ENCODE results near the gene RNF212B.
"Not testable (repeated sequence)": the region's sequence is repeated elsewhere in the genome, so short reads cannot be mapped to it uniquely, and the experiment has no call there.

RNF212B gene, protein sequence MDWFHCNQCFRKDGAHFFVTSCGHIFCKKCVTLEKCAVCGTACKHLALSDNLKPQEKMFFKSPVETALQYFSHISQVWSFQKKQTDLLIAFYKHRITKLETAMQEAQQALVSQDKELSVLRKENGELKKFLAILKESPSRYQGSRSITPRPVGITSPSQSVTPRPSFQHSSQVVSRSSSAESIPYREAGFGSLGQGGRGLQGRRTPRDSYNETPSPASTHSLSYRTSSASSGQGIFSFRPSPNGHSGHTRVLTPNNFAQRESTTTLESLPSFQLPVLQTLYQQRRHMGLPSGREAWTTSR

DNA sequence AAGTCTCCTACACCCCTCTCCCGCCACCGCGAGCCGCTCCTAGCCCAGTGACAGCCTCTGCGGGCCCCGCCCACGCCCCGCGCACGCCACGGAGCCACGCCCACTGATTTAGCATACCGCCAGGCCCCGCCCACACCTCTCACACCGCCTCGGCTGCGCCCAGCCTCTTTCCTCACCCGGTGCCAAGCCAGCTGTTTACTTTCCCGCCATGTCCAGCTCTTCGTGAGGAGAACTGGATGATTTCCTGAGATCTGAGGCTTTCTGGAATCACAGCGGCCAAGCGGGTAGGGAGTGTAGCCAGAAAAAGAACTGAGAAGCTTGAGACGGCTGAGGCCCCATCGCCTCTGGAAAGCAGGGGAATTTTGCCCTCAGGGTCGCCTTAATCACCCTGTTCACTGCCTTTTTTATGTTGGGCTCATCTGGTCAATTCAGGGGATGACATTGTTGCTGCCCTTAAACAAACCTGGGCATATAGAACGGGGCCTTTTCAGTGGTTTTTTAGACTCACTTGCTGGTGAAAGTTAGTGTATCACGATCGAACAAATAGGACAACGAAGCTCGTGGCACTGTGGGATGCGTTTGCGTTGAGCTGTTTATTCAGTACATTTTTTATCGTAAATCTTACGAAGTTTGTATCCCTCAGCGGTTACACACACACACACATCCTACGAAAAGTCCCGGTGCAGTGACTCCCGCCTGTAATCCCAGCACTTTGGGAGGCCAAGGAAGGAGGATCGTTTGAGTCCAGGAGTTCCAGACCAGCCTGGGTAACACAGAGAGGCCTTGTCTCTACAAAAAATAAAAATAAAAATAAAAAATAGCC, at the start of gene RNF212B:
Gene RNF212B (plus strand): TSS at position 165 of the 823 bp plus-strand sequence. CDS start 2,410 bp downstream, outside the sequence.
- DNase-seq = peak; percentile 57 to 94

DNA sequence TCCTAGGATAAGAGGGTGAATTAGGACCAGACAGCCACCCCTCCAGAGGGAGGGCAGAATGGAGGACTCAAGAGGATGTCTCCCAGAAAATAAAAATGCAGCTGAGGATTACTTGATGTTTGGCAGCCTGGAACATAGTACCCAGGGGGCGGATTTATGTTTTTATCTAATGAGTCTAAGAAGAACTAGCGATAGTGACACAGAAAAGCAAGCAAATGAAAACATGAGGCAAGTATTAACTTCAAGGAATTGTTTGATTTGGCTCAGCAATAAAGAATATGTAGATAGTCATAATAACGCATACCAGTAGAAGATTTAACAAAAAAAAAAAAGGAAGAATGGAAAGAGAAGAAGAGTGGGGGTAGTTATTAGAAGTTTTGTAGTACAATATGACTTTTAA, 44.3 kb upstream of the RNF212B start:
- DNase-seq = no peak

DNA sequence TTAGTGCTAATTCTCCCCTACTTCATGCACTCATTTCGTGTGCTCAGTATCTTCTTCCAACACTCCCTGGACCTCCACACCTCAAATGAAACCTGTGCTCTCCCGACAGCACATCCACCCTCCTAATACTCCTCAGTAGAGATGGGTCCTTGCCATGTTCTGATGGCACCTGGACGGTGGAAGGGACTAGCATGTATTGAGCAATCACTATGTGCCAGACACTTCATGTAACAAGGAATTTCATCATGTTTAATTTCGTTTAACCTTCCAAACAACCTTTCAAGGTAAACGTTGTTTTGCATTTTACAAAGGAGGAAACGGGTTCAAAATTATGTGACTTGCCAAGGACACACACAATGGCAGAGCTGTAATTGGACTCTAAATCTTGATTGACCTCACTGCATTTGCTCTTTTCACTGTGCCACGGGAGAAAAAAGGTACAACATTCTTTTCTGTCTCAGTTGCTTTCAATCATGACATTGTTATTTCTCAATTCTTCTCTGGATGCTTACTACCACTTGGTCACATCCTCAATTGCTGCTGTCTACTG, 42.1 kb upstream of the RNF212B start:
- no peak for DNase-seq

DNA sequence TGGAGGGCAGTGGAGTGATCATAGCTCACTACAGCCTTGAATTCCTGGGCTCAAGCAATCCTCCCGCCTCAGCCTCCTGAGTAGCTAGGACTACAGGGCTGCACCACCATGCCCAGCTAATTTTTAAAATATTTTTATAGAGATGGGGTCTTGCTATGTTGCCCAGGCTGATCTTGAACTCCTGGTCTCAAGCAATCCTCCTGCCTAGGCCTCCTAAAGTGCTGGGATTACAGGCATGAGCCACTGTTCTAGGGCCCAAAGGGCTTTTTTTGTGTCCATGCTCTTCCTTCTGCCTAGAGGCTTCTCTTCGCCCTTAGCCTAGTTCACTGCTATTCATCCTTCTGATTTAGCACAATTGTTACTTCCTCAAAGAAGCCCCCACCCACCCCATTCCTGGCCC, 41.2 kb upstream of the RNF212B start:
- not testable (repeated sequence) for DNase-seq

DNA sequence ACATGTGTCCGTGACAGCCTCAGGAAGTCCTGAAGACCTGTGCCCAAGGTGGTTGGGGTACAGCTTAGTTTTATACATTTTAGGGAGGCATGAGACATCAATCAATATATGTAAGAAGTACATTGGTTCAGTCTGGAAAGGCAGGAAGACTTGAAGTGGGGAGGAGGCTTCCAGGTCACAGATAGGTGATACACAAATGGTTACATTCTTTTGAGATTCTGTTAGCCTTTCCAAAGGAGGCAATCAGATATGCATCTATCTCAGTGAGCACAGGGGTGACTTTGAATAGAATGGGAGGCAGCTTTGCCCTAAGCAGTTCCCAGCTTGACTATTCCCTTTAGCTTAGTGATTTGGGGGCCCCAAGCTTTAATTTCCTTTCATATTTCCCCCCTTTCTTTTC, 38.6 kb upstream of the RNF212B start:
- DNase-seq = not testable (repeated sequence)

DNA sequence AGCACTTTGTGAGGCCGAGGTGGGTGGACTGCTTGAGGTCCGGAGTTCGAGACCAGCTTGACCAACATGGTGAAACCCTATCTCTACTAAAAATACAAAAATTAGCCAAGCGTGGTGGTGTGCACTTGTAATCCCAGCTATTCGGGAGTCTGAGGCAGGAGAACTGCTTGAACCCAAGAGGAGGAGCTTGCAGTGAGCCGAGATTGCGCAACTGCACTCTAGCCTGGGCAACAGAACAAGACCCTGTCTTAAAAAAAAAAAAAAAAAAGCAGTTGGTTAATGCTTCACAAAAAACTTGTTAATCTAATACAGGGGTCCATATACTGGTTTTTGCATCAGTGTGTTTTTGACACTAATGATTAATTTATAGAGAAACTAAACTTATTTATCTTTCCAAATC, 35.7 kb upstream of the RNF212B start:
- DNase-seq = no peak

DNA sequence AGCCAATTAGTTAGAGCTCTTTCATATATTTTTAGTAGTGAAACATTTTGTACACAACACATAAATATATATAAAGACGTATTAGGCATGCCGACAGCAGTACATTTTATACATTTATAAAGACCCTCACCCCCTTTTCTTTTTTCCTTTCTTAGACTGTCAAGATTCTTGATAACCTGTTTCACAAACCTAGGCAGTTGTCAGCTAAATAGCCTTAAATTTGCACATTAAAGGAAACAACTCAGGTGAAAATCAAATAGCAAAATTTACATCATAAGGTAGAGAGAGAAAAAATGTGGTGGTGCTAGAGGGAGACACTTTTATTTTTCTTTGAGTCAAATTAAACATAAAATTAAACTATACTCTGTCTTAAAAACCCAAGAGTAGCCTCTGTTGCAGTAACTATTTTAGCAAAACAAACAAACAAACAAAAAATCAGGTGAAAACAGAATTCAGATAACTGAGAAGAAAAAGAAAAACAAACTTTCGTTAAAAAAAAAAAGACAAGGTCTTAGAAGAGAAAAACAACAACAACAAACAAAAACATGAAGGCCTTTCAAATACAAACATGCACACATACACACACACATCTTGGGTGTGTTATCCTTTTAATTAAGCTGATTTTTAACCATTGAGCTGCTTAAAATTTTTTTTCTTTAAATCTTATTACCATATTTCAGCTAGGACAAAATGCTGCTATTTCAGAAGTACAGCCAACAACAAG, 31.2 kb upstream of the RNF212B start:
- no peak for DNase-seq

DNA sequence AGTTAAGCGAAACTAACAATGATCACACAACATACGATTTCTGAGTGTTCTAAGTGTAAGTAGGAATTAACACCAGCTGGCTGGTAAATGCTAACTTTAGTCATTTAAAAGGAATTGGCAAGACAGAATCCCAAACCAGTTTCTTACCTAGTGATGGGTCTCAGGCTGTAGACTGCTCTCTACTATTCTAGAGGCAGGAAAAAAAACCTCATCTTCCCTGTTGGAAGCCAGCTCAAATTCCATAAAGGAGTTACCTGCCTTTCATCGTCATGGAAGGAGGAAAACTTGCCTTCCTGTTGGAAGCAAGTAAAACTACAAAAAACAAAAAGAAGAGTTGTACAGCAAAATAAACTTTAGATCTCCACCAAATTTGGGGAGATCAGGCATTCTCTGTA, 30.6 kb upstream of the RNF212B start:
- DNase-seq = no peak

DNA sequence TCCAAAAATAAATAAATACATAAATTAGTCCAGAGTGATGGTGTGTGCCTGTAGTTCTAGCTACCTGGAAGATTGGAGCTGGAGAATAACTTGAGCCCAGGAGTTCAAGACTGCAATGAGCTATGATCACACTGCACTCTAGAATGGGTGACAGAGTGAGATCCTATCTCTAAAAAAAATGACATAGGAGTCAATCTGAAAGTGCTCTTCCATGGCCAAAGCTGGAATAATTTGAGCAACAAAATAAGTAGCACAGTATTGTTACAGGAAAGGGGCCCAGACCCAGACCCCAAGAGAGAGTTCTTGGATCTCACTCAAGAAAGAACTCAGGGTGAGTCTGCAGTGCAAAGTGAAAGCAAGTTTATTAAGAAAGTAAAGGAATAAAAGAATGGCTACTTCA, 29.4 kb upstream of the RNF212B start:
- DNase-seq = no peak

DNA sequence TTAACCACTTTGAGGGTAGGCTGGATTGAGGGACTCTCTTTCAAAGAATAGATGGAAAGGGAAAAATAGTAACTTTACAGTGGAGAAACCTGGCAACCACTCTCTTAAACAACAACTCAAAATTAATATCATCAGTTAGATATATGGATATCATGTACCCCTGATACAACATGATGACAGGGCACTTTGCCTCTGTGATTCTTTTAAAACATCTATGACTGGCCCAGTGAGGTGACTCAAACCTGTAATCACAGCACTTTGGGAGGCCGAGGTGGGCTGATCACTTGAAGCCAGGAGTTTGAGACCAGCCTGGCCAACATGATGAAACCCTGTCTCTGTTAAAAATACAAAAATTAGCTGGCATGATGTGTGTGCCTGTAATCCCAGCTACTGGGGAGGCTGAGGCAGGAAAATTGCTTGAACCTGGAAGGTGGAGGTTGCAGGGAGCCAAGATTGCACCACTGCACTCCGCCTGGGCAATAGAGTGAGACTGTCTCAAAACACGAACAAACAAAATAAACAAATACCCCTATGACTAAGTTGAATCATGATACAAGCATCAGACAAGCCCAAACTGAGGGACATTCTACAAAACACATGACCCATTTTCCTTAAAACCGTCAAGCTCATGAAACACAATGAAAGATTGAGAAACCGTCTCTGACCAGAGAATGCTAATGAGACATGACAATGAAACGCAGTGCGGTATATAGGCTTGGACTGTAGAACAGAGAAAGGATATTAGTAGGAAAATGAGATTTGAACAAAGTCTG, 27.9 kb upstream of the RNF212B start:
- no peak for DNase-seq

DNA sequence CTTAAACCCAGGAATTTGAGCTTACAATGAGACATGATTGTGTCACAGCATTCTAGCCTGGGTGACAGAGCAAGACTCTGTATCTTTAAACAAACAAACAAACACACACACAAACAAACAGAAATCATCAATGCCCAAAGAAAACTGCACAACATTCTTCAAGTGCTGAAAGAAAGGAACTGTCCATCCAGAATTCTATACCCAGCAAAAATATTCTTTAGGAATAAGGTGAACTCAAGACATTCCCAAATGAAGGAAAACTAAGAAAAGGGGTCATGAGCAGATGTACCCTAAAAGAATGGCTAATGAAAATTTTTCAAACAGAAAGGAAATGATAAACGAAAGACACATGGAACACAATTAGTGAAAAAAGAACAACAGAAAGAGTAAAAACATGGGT, 22.3 kb upstream of the RNF212B start:
- no peak for DNase-seq

DNA sequence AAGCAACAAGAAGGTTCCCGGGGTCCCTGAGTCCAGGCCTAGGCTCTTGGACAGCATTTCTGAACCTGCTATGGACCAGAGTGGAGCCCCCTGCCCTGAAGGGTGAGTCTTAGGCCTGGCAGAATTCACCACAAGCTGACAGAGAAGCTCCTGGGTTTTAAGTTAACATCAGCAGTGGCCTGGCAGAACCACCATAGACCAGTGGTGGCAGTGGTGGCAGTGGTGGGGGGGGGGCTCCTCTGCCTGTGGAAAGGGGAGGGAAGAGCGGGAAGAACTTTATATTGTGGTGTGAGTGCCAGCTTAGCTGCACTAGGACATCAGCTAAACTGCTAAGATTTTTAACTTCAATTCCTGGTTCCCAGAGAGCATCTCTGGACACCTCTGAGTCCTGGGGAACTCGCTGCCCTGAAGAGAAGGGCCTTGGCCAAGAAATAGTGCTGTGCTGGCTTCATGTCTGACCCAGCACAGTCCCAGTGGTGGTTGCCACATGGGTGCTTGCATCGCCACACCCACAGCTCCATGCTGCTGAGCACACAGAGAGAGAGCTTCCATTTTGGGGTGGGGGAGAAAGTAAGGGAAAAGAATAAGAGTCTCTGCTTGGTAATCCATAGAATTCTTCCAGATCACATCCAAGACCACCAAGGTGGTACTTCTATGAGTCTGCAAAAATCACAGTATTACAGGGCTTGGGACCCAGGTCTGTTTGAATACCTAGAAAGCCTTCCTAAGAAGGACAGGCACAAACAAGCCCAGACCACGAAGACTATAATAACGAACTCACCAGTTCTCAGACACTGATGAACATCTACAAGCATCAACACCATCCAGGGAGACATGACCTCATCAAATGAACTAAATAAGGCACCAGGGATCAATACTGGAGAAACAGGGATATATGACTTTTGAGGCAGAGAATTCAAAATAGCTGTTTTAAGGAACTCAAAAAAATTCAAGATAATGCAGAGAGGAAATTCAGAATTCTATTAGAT, 20.4 kb upstream of the RNF212B start:
- DNase-seq = no peak

DNA sequence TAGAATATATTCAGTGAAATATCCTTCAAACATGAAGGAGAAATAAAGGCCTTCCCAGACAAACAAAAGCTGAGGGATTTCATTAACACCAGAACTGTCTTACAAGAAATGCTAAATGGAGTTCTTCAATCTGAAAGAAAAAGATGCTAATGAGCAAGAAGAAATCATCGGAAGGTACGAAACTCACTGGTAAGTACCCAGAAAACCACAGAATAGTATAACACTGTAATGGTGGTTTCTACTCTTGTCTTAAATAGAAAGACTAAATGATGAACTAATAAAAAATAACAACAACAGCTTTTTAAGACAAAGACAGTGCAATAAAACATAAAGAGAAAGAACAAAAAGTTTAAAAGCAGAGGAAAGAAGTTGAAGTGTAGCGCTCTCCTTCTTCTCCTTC, 18.7 kb upstream of the RNF212B start:
- DNase-seq = no peak

DNA sequence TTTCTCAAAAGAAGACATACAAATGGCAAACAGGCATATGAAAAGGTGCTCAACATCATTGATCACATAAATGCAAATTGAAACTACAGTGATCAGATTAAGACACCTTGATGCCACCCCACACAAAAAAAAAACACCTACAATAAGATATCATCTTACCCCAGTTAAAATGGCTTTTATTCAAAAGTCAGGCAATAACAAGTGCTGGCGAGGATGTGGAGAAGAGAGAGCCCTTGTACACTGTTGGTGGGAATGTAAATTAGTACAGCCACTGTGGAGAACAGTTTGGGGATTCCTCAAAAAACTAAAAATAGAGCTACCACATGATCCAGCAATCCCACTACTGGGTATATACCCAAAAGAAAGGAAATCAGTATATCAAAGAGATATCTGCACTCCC, 12.8 kb upstream of the RNF212B start:
- not testable (repeated sequence) for DNase-seq

DNA sequence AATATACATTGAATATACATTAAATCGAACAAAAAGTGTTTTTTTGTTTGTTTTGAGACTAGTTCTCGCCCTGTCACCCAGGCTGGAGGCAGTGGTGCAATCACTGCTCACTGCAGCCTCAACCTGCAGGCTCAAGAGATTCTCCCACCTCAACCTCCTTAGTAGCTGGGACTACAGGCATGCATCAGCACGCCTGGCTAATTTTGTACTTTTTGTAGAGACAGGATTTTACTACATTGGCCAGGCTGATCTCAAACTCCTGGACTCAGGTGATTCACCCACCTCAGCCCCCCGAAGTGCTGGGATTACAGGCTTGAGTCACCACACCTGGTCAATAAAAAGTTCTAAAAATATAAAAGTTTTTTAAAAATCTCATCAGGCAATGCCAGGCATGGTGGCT, 10.2 kb upstream of the RNF212B start:
- no peak for DNase-seq

DNA sequence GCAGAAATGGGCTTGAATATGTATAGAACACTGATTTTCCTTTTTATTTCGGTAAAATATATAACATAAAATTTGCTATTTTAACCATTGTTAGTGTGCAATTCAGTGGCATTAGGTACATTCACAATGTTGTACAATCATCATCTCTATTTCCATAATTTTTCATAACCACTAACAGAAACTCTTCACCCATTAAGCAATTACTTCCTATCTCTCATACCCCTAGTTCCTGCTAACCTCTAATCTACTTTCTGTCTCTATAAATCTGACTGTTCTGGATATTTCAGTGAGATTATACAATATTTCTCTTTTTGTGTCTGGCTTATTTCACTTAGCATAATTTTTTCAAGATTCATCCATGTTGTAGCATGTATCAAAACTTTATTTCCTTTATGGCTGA, 8.9 kb upstream of the RNF212B start:
- no peak for DNase-seq

DNA sequence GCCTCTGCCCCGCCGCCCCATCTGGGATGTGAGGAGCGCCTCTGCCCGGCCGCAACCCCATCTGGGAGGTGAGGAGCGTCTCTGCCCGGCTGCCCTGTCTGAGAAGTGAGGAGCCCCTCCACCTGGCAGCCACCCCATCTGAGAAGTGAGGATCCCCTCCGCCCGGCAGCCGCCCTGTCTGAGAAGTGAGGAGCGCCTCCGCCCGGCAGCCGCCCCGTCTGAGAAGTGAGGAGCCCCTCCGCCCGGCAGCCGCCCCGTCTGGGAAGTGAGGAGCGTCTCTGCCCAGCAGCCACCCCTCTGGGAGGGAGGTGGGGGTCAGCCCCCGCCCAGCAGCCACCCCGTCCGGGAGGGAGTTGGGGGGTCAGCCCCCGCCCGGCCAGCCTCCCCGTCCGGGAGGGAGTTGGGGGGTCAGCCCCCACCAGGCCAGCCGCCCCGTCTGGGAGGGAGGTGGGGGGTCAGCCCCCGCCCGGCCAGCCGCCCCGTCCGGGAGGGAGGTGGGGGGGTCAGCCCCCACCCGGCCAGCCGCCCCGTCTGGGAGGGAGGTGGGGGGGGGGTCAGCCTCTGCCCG, 5.4 kb upstream of the RNF212B start:
- not testable (repeated sequence) for DNase-seq

DNA sequence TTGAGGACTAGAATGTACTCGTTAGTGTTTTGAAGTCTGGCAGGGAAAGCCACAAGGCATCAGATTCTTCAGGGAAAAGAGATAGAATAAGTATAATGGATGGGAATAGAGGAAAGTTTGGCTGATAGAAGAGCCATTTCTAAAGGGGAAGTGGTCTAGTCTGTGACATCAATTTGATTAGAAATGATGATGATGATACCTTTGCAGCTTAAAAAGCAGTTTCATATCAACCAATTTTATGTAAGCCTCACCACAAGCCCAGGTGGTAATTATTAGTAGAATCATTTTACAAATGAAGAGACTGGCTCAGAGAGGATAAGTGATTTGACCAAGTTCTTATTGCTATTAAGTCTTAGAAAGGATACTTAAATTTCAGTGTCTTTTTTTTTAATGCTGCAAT, 2.9 kb downstream of the RNF212B start:
- no peak for DNase-seq

DNA sequence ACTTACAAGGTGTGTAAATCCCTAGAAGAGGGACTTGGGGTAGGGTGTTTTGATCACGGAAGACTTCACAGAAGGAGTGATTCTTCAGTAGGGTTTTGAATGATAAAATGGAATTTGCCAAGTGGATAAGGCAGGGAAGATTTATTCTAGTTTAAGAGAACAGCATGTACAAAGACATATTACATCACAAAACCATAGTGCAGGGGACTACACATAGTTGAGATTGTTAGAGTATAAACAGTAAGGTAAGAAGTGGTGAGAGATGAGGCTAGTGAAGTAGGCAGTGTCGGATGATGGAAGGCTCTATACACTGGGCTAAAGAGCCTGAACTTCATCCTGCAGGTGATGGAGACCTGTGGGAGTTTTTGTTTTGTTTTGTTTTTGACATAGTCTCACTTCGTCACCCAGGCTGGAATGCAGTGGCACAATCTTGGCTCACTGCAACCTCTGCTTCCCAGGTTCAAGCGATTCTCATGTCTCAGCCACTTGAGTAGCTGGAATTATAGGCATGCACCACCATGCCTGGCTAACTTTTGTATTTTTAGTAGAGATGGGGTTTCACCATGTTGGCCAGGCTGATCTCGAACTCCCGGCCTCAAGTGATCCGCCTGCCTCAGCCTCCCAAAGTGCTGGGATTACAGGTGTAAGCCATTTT, 3.5 kb downstream of the RNF212B start:
- DNase-seq = not testable (repeated sequence)

DNA sequence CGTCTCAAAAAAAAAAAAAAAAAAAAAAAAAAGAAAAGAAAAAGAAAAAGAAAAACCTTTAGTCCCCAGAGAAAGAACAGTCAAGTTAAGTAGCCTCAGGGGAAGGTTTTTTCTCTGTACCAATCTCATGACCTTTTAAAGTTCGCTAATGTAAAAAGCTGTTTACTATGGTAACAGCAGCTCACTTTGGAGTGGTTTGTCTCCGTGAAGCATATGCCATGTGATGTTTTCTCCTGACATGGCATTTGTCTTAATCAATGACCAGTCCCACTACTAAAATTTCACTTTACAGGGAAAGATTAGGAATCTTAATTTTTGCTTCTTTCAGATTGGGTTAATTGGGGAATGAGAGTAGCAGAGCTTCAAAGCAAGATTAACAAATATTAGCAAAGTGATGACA, 4.3 kb downstream of the RNF212B start:
- no peak for DNase-seq

Data from NCI-H446 (cell line).